ENCODE measurements around the gene GPRC5C.

GPRC5C gene, protein sequence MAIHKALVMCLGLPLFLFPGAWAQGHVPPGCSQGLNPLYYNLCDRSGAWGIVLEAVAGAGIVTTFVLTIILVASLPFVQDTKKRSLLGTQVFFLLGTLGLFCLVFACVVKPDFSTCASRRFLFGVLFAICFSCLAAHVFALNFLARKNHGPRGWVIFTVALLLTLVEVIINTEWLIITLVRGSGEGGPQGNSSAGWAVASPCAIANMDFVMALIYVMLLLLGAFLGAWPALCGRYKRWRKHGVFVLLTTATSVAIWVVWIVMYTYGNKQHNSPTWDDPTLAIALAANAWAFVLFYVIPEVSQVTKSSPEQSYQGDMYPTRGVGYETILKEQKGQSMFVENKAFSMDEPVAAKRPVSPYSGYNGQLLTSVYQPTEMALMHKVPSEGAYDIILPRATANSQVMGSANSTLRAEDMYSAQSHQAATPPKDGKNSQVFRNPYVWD

GRCh38 chr17:74431568-74432423, at the start of gene GPRC5C:
GPRC5C (plus strand) TSS chr17:74432088; CDS start chr17:74439777, 7,689 bp downstream.
- TF ChIP-seq, protein P1, sequence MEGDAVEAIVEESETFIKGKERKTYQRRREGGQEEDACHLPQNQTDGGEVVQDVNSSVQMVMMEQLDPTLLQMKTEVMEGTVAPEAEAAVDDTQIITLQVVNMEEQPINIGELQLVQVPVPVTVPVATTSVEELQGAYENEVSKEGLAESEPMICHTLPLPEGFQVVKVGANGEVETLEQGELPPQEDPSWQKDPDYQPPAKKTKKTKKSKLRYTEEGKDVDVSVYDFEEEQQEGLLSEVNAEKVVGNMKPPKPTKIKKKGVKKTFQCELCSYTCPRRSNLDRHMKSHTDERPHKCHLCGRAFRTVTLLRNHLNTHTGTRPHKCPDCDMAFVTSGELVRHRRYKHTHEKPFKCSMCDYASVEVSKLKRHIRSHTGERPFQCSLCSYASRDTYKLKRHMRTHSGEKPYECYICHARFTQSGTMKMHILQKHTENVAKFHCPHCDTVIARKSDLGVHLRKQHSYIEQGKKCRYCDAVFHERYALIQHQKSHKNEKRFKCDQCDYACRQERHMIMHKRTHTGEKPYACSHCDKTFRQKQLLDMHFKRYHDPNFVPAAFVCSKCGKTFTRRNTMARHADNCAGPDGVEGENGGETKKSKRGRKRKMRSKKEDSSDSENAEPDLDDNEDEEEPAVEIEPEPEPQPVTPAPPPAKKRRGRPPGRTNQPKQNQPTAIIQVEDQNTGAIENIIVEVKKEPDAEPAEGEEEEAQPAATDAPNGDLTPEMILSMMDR (conservative IDR thresholded peaks at IDR 0.05; ENCODE audit: low read depth), result no peak
- peak within 1 kb of the TSS; percentile 99 for H3K27ac ChIP-seq
- POLR2A ChIA-PET (ENCODE audit: low non-redundant PET), result no interaction called here
- CTCF ChIA-PET, result interaction anchor here (1.4 kb wide), 1 partner anchor 53 kb away, joined by 8 read pairs; no protein-coding TSS in a partner anchor
- peak; percentile 83 for DNase-seq (ENCODE audit: low spot score)

DNA sequence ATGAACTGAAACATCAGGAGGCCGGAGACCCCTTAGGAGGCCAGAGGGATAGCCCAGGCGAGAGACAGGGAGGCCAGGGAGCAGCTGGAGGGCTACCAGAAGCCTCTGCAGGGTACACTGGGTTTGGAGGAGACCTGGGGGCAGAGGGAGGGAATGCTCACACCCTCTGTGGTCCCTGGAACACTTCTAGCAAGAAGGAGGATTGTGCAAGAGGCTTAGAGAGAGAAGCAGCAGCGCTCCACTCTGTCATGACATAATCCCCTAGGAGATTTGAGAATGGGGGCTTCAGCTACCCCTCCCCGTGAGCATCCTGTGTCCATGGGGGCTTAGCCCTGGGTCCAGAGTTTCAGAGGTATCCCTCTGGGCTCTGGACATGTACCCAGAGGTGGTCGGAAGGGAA, 48.7 kb upstream of the GPRC5C start:
- POLR2A ChIA-PET (ENCODE audit: low non-redundant PET), result no interaction called here
- CTCF ChIA-PET, result no interaction called here
- TF ChIP-seq, protein P1 (conservative IDR thresholded peaks at IDR 0.05; ENCODE audit: low read depth), result no peak
- no peak overlapping the region for H3K27ac ChIP-seq
- DNase-seq (ENCODE audit: low spot score), result no peak

DNA sequence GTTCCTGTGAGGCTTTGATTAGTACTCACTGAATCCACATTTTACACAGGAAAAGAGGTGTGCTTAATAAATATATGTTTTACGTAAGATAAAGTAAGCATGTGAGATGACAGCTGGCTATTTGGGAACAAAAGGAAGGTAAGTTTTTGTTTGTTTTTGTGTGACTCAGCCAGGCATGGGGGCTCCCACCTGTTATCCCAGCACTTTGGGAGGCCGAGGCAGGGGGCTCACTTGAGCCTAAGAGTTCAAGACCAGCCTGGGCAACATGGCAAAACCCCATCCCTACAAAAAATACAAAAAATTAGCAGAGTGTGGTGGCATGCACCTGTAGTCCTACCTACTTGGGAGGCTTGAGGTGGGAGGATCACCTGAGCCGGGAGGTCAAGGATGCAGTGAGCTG, 46.7 kb upstream of the GPRC5C start:
- TF ChIP-seq, protein P1 (conservative IDR thresholded peaks at IDR 0.05; ENCODE audit: low read depth), result no peak
- ChIA-PET CTCF (interaction anchor here (1.0 kb wide), 1 partner anchor 72 kb away, joined by 3 read pairs; no protein-coding TSS in a partner anchor), POLR2A (ENCODE audit: low non-redundant PET) (no interaction called here)
- H3K27ac ChIP-seq, result no peak overlapping the region
- DNase-seq (ENCODE audit: low spot score), result no peak

- DNase-seq (ENCODE audit: low spot score), result no peak
- CTCF ChIA-PET, result no interaction called here
- TF ChIP-seq, protein P1 (conservative IDR thresholded peaks at IDR 0.05; ENCODE audit: low read depth), result no peak
- H3K27ac ChIP-seq, result no peak overlapping the region
- POLR2A ChIA-PET (ENCODE audit: low non-redundant PET), result interaction anchor here (0.7 kb wide), 1 partner anchor 44 kb away, joined by 3 read pairs; no protein-coding TSS in a partner anchor
These were observed 45.5 kb upstream of the GPRC5C start for GRCh38 chr17:74386386-74386785.

DNA sequence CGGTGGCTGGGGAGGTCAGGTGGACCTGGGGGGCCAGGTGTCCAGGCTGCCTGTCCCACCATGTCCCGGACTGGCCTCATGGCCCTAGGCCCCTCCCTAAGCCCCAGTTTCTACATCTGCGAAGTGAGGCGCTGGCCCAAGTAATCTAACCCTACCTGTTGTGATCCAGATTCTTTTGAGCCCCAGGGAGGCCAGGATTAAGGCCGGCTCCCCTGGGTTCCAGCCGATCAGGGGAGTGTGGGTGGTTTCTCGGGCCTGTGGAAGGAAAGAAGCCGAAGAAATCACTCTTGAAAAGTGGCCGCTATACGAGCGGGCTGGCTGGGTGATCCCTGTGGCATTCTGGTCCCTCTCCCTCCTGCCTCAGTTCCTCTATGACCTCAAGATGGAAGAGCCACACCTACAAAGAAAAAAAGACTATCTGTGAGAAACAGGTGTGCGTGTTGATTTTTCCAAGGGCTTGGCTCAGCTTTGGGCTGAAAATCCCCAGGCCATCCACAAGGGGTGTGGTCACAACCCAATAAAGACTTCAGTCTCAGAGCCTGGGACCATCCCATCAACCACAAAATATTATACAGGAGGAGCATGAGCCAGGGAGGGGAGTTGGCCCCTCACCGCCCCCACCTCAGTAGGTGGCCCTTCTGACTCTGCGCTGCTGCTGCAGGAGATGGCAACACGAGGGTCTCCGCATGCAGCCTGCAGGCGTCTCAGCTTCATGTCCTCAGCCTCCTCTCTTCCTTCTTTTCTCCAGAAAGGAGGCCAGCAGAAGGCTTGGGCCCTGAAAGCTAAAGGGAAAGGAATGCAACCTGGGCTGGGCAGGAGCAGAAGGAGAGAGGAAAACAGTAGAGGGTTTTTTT, 44.3 kb upstream of the GPRC5C start:
- TF ChIP-seq, protein P1 (conservative IDR thresholded peaks at IDR 0.05; ENCODE audit: low read depth), result no peak

More for the DNA sequence above, 44.3 kb upstream of the GPRC5C start:
- POLR2A ChIA-PET (ENCODE audit: low non-redundant PET), result no interaction called here
- DNase-seq (ENCODE audit: low spot score), result no peak
- H3K27ac ChIP-seq, result no peak overlapping the region
- CTCF ChIA-PET, result no interaction called here

Measured in RWPE1 (cell line).